Astrocyte (in vitro differentiated cells and primary cell): ENCODE data around the gene ALK. TPM values are rescaled to one million over a fixed set of nuclear protein-coding genes. Genes with fewer than 3 reads are reported as not detected.

Experiments used
- DNase-seq: peaks from one replicate; pipeline ENCODE4 v3.0.0-alpha.2; 2010; ENCODE audit warnings: low read depth
- FAIRE-seq: peaks from 2 replicates; lab custom pipeline; 2011; peaks lifted over from hg19 to GRCh38; lab: Jason Lieb, UNC
- H2AFZ ChIP-seq: 2 replicates; pipeline ENCODE4 v1.6.0; 2012; ENCODE audit warnings: low read depth, low read length, inconsistent platforms
- H3K27ac ChIP-seq: 2 replicates; pipeline ENCODE4 v1.5.1; 2011; ENCODE audit warnings: low read depth, low read length, inconsistent platforms
- H3K27me3 ChIP-seq: 2 replicates; pipeline ENCODE4 v1.6.0; 2011; ENCODE audit warnings: low read length, inconsistent platforms; ENCODE audit not compliant: insufficient read depth
- H3K36me3 ChIP-seq: 2 replicates; pipeline ENCODE4 v1.5.1; 2011; ENCODE audit warnings: low read length, inconsistent platforms; ENCODE audit not compliant: insufficient read depth
- H3K4me1 ChIP-seq: 2 replicates; pipeline ENCODE4 v1.5.1; 2011; ENCODE audit warnings: low read length, inconsistent platforms; ENCODE audit not compliant: insufficient read depth
- H3K4me2 ChIP-seq: 2 replicates; pipeline ENCODE4 v1.6.0; 2012; ENCODE audit warnings: low read length, inconsistent platforms
- H3K4me3 ChIP-seq: 2 replicates; pipeline ENCODE4 v1.5.1; 2011; ENCODE audit warnings: low read depth, mild to moderate bottlenecking, low read length, inconsistent platforms; ENCODE audit not compliant: insufficient read depth
- H3K79me2 ChIP-seq: 2 replicates; pipeline ENCODE4 v1.6.0; 2012; ENCODE audit warnings: mild to moderate bottlenecking, low read length, inconsistent platforms; ENCODE audit not compliant: insufficient read depth
- H3K9ac ChIP-seq: 2 replicates; pipeline ENCODE4 v1.6.0; 2012; ENCODE audit warnings: mild to moderate bottlenecking, low read length, inconsistent platforms
- H3K9me3 ChIP-seq: 2 replicates; pipeline ENCODE4 v1.5.1; 2012; ENCODE audit warnings: low read depth, mild to moderate bottlenecking, low read length, inconsistent platforms; ENCODE audit not compliant: insufficient read depth
- H4K20me1 ChIP-seq: 2 replicates; pipeline ENCODE4 v1.6.0; 2012; ENCODE audit warnings: low read length, inconsistent platforms; ENCODE audit not compliant: insufficient read depth
- H3K27ac Mint-ChIP-seq: one replicate; pipeline ENCODE4 v1.8.0; 2021; ENCODE audit warnings: mild to moderate bottlenecking, mixed read lengths; ENCODE audit not compliant: unreplicated experiment
- H3K27me3 Mint-ChIP-seq: one replicate; pipeline ENCODE4 v1.8.0; 2021; ENCODE audit warnings: low read depth, mixed read lengths; ENCODE audit not compliant: unreplicated experiment
- H3K36me3 Mint-ChIP-seq: one replicate; pipeline ENCODE4 v1.8.0; 2021; ENCODE audit warnings: low read depth, mixed read lengths; ENCODE audit not compliant: unreplicated experiment
- H3K4me1 Mint-ChIP-seq: one replicate; pipeline ENCODE4 v1.8.0; 2021; ENCODE audit warnings: low read depth, mixed read lengths; ENCODE audit not compliant: unreplicated experiment
- H3K4me3 Mint-ChIP-seq: one replicate; pipeline ENCODE4 v1.8.0; 2021; ENCODE audit warnings: mild to moderate bottlenecking, moderate library complexity, mixed read lengths; ENCODE audit not compliant: unreplicated experiment
- H3K9me3 Mint-ChIP-seq: one replicate; pipeline ENCODE4 v1.8.0; 2021; ENCODE audit warnings: mild to moderate bottlenecking, mixed read lengths; ENCODE audit not compliant: unreplicated experiment
- CTCF ChIP-seq: IDR thresholded peaks from 2 replicates; pipeline ENCODE4 v1.5.1; 2011; ENCODE audit warnings: low read depth, mild to moderate bottlenecking, inconsistent platforms, low read length, moderate library complexity; ENCODE audit not compliant: insufficient read depth
- EZH2 ChIP-seq: IDR thresholded peaks from 2 replicates; pipeline ENCODE4 v1.6.1; 2012; ENCODE audit warnings: mild to moderate bottlenecking, low read length, inconsistent platforms; ENCODE audit not compliant: insufficient read depth
- total RNA-seq: library from RNA; stranded (reverse); gene quantifications from 2 replicates; pipeline ENCODE4 v1.2.1, GENCODE V29; 2021

Gene ALK
- total RNA-seq, 1 donor from 2014 or later = 0.16 TPM

- H3K27ac ChIP-seq = no peak overlapping the region
- TF ChIP-seq CTCF = no peak
- no peak overlapping the region for H3K4me3 ChIP-seq
- H3K79me2 ChIP-seq = no peaks in the 10 kb centered on the region
- Mint-ChIP-seq H3K27ac (no peak overlapping the region), H3K9me3 (peaks cover 7% of the 10 kb centered on the region), H3K4me1 (peaks cover 5% of the 10 kb centered on the region), H3K27me3 (peaks cover 26% of the 10 kb centered on the region), H3K4me3 (no peak overlapping the region), H3K36me3 (no peaks in the 10 kb centered on the region)
- no peaks in the 10 kb centered on the region for H3K9me3 ChIP-seq
- peaks cover 14% of the 10 kb centered on the region for H3K27me3 ChIP-seq
- no peak overlapping the region for H3K4me2 ChIP-seq
- no peak overlapping the region for H2AFZ ChIP-seq
- H4K20me1 ChIP-seq = no peaks in the 10 kb centered on the region
- no peaks in the 10 kb centered on the region for H3K4me1 ChIP-seq
- H3K36me3 ChIP-seq = no peaks in the 10 kb centered on the region
- no peak for FAIRE-seq
- no peak for DNase-seq
- no peak overlapping the region for H3K9ac ChIP-seq
These were observed 547.5 kb downstream of the ALK start for GRCh38 chr2:29373870-29374269.

DNA sequence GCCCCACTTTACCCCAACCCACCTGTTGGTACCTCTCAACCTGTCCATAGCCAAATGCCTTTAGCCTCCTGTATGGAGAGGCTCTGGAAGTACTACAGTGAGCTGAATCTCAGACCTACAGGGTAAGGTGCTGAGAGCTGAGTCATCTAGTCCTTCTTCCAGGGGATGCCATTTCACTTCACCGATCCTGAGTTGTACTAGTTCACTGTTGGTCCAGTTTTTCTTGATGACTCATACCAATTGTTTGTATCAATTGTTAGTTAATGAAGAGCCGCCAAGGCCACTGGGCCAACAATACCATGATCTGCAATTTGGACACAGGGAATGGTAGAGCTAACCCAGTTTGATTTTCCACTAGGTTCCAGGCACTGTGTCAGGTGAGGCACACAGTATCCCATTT is 549.2 kb downstream of the ALK start:
- Mint-ChIP-seq H3K36me3 (no peaks in the 10 kb centered on the region), H3K4me1 (peaks cover 5% of the 10 kb centered on the region), H3K9me3 (peaks cover 2% of the 10 kb centered on the region), H3K27ac (no peak overlapping the region), H3K27me3 (peaks cover 26% of the 10 kb centered on the region), H3K4me3 (no peak overlapping the region)
- no peaks in the 10 kb centered on the region for H3K4me1 ChIP-seq
- DNase-seq = peak; percentile 16
- H3K9me3 ChIP-seq = no peaks in the 10 kb centered on the region
- H3K27ac ChIP-seq = no peak overlapping the region
- no peaks in the 10 kb centered on the region for H3K36me3 ChIP-seq
- no peak overlapping the region for H2AFZ ChIP-seq
- no peak overlapping the region for H3K4me2 ChIP-seq
- H4K20me1 ChIP-seq = no peaks in the 10 kb centered on the region
- H3K9ac ChIP-seq = no peak overlapping the region
- no peak for TF ChIP-seq CTCF
- no peak for TF ChIP-seq EZH2
- no peak overlapping the region for H3K4me3 ChIP-seq
- H3K27me3 ChIP-seq = peaks cover 17% of the 10 kb centered on the region
- no peak for FAIRE-seq
- no peaks in the 10 kb centered on the region for H3K79me2 ChIP-seq

- Mint-ChIP-seq H3K9me3 (peaks cover 2% of the 10 kb centered on the region), H3K4me3 (no peak overlapping the region), H3K36me3 (no peaks in the 10 kb centered on the region), H3K27me3 (peaks cover 26% of the 10 kb centered on the region), H3K4me1 (no peaks in the 10 kb centered on the region), H3K27ac (no peak overlapping the region)
- DNase-seq (no peak), FAIRE-seq (no peak)
- peaks cover 17% of the 10 kb centered on the region for H3K27me3 ChIP-seq
- no peaks in the 10 kb centered on the region for H4K20me1 ChIP-seq
- no peak overlapping the region for H3K4me2 ChIP-seq
- H3K9ac ChIP-seq = no peak overlapping the region
- H2AFZ ChIP-seq = no peak overlapping the region
- H3K27ac ChIP-seq = no peak overlapping the region
- H3K79me2 ChIP-seq = no peaks in the 10 kb centered on the region
- H3K36me3 ChIP-seq = no peaks in the 10 kb centered on the region
- no peak for TF ChIP-seq EZH2
- TF ChIP-seq CTCF = no peak
- no peak overlapping the region for H3K4me3 ChIP-seq
- no peaks in the 10 kb centered on the region for H3K4me1 ChIP-seq
- H3K9me3 ChIP-seq = no peaks in the 10 kb centered on the region
These were observed 550.7 kb downstream of the ALK start for GRCh38 chr2:29370581-29371125.
